Measurements from ENCODE around the gene ADAMTS6. TPM values are rescaled to one million over a fixed set of nuclear protein-coding genes. Genes with fewer than 3 reads are reported as not detected.

ADAMTS6 gene
- total RNA-seq, 4 donors from 2014 or later, result 0.34 to 2.8 (median 2.0) TPM

- TF ChIP-seq EP300 (IDR thresholded peaks at IDR 0.05) (no peak), CTCF (IDR thresholded peaks at IDR 0.05) (no peak), POLR2A (IDR thresholded peaks at IDR 0.05) (no peak)
- no peaks in the 10 kb centered on the region for H3K27me3 ChIP-seq
- 38% methylated on average over 1 of the region's 1 CpG for WGBS
Observed at GRCh38 chr5:65264420-65264819, 217.3 kb downstream of the ADAMTS6 start.

GRCh38 chr5:65263321-65263720 lies 218.4 kb downstream of the ADAMTS6 start:
- Histone ChIP-seq H3K4me3 (no peak overlapping the region), H3K27me3 (no peaks in the 10 kb centered on the region), H3K9me3 (no peaks in the 10 kb centered on the region), H3K27ac (no peak overlapping the region), H3K4me1 (peaks cover 3% of the 10 kb centered on the region), H3K36me3 (no peaks in the 10 kb centered on the region)
- no peak for DNase-seq (ENCODE audit: low spot score in 2 of 2)
- TF ChIP-seq POLR2A (IDR thresholded peaks at IDR 0.05) (no peak), CTCF (IDR thresholded peaks at IDR 0.05) (no peak), EP300 (IDR thresholded peaks at IDR 0.05) (no peak), POLR2AphosphoS5 (IDR thresholded peaks at IDR 0.05) (no peak)
- 59% methylated on average over 3 of the region's 3 CpGs for WGBS

More at GRCh38 chr5:65264420-65264819, 217.3 kb downstream of the ADAMTS6 start:
- peaks cover 3% of the 10 kb centered on the region for H3K4me1 ChIP-seq
- no peak overlapping the region for H3K4me3 ChIP-seq
- H3K9me3 ChIP-seq, result no peaks in the 10 kb centered on the region
- no peak overlapping the region for H3K27ac ChIP-seq
- DNase-seq (ENCODE audit: low spot score in 2 of 2), result no peak
- H3K36me3 ChIP-seq, result no peaks in the 10 kb centered on the region

GRCh38 chr5:65262649-65263059 lies 219.1 kb downstream of the ADAMTS6 start:
- H3K27me3 ChIP-seq, result no peaks in the 10 kb centered on the region
- H3K4me3 ChIP-seq, result no peak overlapping the region
- H3K9me3 ChIP-seq, result no peaks in the 10 kb centered on the region
- no peak for TF ChIP-seq POLR2AphosphoS5 (IDR thresholded peaks at IDR 0.05)
- no peak for TF ChIP-seq EP300 (IDR thresholded peaks at IDR 0.05)
- no peak for TF ChIP-seq CTCF (IDR thresholded peaks at IDR 0.05)
- no peak for TF ChIP-seq POLR2A (IDR thresholded peaks at IDR 0.05)
- H3K27ac ChIP-seq, result no peak overlapping the region
- 30% methylated on average over 6 of the region's 6 CpGs for WGBS
- H3K4me1 ChIP-seq, result peaks cover 3% of the 10 kb centered on the region
- no peaks in the 10 kb centered on the region for H3K36me3 ChIP-seq
- no peak for DNase-seq (ENCODE audit: low spot score in 2 of 2)

- no peaks in the 10 kb centered on the region for H3K27me3 ChIP-seq
- no peak overlapping the region for H3K4me3 ChIP-seq
- no peaks in the 10 kb centered on the region for H3K36me3 ChIP-seq
- DNase-seq (ENCODE audit: low spot score in 2 of 2), result no peak
- no peak overlapping the region for H3K27ac ChIP-seq
- H3K4me1 ChIP-seq, result peaks cover 3% of the 10 kb centered on the region
- WGBS, result 82% methylated on average over 3 of the region's 3 CpGs
- no peaks in the 10 kb centered on the region for H3K9me3 ChIP-seq
- no peak for TF ChIP-seq POLR2A (IDR thresholded peaks at IDR 0.05)
- no peak for TF ChIP-seq EP300 (IDR thresholded peaks at IDR 0.05)
- TF ChIP-seq POLR2AphosphoS5 (IDR thresholded peaks at IDR 0.05), result no peak
- TF ChIP-seq CTCF (IDR thresholded peaks at IDR 0.05), result no peak
Observed at GRCh38 chr5:65262096-65262495, 219.6 kb downstream of the ADAMTS6 start.

GRCh38 chr5:65261499-65261898 lies 220.2 kb downstream of the ADAMTS6 start:
- H3K4me3 ChIP-seq, result no peak overlapping the region
- no peaks in the 10 kb centered on the region for H3K9me3 ChIP-seq
- 86% methylated on average over 1 of the region's 1 CpG for WGBS
- TF ChIP-seq EP300 (IDR thresholded peaks at IDR 0.05) (no peak), POLR2A (IDR thresholded peaks at IDR 0.05) (no peak), POLR2AphosphoS5 (IDR thresholded peaks at IDR 0.05) (no peak), CTCF (IDR thresholded peaks at IDR 0.05) (no peak)
- peaks cover 3% of the 10 kb centered on the region for H3K4me1 ChIP-seq
- H3K36me3 ChIP-seq, result no peaks in the 10 kb centered on the region
- no peaks in the 10 kb centered on the region for H3K27me3 ChIP-seq
- DNase-seq (ENCODE audit: low spot score in 2 of 2), result no peak
- no peak overlapping the region for H3K27ac ChIP-seq

All from suprapubic skin (tissue), 4 donors.